GM18505 (cell line): ENCODE measurements around the gene IL3.

Experiments
- ATAC-seq: cut with Tn5 transposase; IDR thresholded peaks from one replicate; pipeline ENCODE4 v1.9.1; 2021; ENCODE audit not compliant: unreplicated experiment
- POLR2A ChIP-seq: IDR thresholded peaks from 4 replicates; pipeline ENCODE4 v1.6.1; 2011; ENCODE audit warnings: borderline replicate concordance; ENCODE audit not compliant: insufficient read depth, insufficient read length; ENCODE audit errors: extremely low read depth

The IL3 gene

DNA sequence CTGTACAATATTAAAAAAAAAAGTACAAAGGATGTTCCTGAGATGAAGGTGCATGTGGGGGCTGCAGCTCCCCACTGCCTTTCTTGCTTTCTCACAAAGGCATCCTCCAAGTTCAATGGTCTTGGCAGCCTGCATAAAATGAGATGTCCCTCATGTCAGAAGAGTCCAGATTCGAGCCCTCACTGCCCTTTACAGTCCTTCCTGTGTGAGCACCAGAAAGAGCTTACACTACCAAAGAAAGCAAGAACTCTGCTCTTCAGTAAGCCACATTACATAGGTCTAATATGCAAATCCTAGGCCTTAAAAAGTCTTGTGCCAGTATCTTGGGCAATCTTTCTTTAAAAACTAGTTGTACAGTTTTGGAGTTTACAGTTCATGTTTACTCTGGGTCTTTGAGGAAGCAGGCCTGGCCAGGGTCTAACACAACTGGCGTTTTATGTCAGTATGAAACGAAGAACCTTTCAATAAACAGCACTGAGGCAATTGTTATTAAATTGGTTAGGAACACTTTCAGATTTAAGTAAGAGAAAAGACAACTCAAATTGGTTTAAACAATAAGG, 49.1 kb downstream of the IL3 start:
- TF ChIP-seq POLR2A: no peak
- no peak for ATAC-seq

DNA sequence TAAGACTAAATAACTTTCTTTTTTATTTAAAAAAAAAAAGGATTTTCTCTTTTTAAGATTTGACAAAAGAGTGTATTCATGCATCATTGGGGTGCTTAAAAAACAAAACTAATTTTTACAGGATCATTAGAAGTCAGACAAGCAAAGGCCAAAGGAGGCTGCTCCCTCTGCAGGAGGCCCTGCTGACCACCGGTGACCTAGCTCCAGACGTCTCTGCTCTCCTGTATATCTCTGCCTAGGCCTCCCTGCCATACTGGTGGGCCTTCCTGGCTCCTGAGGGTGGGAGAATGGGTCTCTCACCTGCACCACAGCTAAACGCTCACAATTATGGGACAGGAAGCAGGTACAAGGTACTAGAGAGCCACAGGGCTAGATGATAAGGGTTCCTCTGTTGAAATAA, 49.7 kb downstream of the IL3 start:
- no peak for ATAC-seq

GRCh38 chr5:132110930-132111329, 50.5 kb downstream of the IL3 start:
- TF ChIP-seq POLR2A: no peak
- ATAC-seq: no peak

More for the DNA sequence above, 49.7 kb downstream of the IL3 start:
- no peak for TF ChIP-seq POLR2A

GRCh38 chr5:132112111-132112510, 51.7 kb downstream of the IL3 start:
- no peak for ATAC-seq
- TF ChIP-seq POLR2A: no peak
